Measurements from ENCODE around the gene KLK7.

The KLK7 gene

GRCh38 chr19:50983625-50984292 is at the start of gene KLK7:
TSS of gene KLK7 (minus strand) at chr19:50983917. CDS start at chr19:50982399, 1,518 bp downstream.
- no peak for DNase-seq (ENCODE audit: low read depth)

GRCh38 chr19:51031880-51032225 is 48.1 kb upstream of the KLK7 start:
- no peak for DNase-seq (ENCODE audit: low read depth)

DNA sequence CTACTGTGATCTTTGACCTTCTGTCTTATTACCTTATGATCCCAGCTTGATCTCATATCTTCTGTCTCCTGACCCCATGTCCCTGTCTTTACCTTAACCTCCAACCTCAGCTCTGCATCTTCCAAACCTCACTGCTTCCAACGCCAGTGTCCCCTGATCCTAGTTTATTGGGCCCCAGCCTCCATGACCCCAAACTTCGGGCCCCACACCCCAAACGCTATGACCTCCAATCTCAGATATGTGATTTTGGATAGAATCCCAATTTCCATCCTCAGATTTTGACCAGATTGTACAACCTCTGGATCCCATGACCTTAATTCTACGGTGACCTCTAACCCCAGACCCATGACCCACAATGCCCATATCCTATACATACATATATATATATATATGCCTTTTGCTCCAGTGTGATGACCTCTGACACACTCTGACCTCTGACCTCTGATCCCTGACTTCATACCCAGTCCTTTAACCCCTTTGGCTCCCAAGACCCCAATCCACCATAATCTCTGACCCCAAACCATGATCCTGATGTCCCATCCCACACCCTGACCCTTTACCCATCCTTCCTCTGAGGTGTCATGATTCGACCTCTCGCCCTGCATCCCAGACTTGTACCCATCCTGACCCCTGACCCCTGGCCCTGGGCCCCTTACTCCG is 47.6 kb upstream of the KLK7 start:
- no peak for DNase-seq (ENCODE audit: low read depth)

DNA sequence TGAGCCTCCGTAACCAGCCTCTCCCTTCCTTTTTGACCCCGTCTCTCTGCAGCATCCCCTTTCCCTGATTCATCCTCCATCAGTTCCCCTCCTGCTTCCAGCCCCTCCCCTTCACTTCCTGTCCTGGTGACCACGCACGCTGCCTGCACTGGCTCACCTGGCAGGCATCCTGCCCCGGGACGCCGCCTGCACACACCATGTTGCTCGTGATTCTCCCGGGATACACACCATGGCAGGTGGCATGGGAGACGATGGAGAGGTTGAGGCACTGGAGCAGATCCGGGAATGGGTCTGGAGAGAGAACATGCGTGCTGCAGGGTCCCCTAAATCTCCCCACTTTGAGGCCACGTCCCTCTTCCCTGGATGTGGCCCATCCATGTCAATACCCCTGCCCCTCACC is 46.9 kb upstream of the KLK7 start:
- DNase-seq (ENCODE audit: low read depth): no peak

DNA sequence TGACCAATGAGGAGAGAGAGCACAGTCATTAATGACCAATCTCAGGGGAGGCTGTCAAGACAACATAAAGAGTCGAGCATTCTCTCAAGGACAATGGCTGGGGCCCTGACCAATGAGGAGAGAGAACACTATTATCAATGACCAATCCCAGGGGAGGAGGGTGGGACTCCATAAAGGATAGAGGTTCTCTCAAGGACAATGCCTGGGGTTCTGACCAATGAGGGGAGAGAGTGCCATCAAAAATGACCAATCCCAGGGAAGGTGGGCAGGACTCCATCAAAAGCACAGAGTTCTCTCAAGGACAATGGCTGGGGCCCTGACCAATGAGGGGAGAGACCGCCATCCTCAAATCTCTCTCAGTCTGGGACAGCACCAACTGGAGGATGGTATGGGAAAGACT is 46.0 kb upstream of the KLK7 start:
- DNase-seq (ENCODE audit: low read depth): no peak

- no peak for DNase-seq (ENCODE audit: low read depth)
These were observed 44.2 kb upstream of the KLK7 start for GRCh38 chr19:51027873-51028272.

- no peak for DNase-seq (ENCODE audit: low read depth)
These were observed 43.5 kb upstream of the KLK7 start for GRCh38 chr19:51027126-51027806.

DNA sequence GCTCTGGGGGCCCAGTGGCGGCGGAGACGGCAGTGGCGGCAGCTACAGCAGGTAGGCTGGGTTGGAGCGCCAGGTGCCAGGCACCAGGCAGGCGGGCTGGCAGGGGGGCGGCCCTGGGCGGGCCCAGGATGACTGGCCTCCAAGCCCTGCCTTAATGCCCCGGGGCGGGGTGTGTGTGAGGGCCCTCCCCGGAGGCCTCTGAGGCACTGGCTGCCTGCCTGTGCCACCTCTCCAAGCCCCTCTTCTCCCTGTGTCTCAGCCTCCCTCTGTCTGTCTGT is 42.8 kb upstream of the KLK7 start, which contains the start of gene KLK11:
Gene KLK11, minus strand, starts transcription at position 63 of the 278 bp plus-strand sequence. CDS start 985 bp downstream, outside the sequence.
- no peak for DNase-seq (ENCODE audit: low read depth)

- DNase-seq (ENCODE audit: low read depth): no peak
These were observed 42.3 kb upstream of the KLK7 start for GRCh38 chr19:51025809-51026553.

DNA sequence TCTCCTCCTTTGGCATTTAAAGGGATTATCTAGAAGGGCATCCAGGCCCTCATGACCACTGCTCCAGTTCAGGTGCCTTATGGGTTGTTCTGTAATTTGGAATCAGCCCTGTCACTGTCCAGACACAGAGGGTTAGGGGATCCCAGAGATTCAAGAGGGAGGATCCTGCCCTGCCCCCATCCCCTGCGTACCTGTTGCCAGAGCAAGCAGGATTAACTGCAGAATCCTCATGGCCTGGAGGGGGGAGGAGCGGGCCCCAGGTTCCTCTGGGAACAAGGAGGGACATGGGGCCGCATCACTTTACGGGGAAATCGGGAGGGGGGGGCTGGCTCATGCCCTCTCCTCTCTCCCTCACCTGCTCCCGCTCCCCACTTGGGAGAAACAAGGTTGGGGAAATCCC is 41.7 kb upstream of the KLK7 start:
- no peak for DNase-seq (ENCODE audit: low read depth)

- no peak for DNase-seq (ENCODE audit: low read depth)
These were observed 41.2 kb upstream of the KLK7 start for GRCh38 chr19:51024924-51025323.

GRCh38 chr19:51023946-51024345 is 40.2 kb upstream of the KLK7 start:
- no peak for DNase-seq (ENCODE audit: low read depth)

GRCh38 chr19:51022526-51022925 is 38.8 kb upstream of the KLK7 start:
- DNase-seq (ENCODE audit: low read depth): no peak

DNA sequence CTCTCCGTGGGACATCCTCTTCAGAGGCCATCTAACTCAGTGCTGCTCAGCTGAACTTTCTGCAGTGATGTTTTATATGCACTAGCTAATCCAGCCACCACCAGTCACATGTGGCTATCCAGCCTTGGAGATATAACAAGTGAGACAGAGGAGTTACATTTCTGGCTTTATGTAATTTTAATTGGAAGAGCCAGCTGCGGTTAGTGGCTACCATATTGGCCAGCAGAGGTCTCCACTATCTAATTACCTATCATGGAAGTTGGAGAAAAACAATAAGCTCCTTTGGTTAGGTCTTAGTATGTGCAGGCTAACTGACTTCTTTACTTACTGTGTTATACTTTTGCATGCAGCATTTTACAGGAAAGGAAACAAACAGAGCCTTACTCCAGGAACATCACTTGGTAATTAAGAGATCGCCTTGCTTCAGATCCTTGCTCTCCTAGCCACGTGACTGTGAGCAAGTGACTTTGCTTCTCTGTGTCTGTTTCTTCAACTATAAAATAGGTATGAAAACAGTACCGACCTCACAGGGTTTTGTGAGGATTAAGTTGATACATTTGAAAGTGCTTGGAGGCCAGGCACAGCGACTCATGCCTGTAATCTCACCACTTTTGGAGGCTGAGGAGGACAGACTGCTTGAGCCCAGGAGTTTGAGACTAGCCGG is 37.4 kb upstream of the KLK7 start:
- no peak for DNase-seq (ENCODE audit: low read depth)

DNA sequence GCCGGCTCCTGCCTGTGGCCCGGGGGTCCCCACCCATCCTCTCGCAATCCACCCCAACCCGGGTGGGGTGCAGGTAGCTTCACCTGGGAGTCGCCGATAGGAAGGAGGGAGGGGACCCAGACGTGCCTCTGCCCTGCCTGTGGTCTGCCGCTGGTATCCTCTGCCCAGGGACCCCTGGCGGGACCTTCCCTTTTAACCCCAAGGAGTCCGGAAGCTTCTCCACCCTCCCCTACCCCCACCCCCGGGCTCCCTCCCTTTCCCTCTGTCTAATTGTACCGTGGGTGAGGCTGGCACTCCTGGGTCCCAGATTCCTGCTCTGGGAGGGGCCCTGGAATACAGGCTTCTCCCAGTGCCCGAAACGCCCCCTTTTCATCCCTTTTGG is 35.8 kb upstream of the KLK7 start, which contains the start of gene KLK10:
Gene KLK10, minus strand, starts transcription at position 166 of the 382 bp plus-strand sequence. CDS start 579 bp downstream, outside the sequence.
- DNase-seq (ENCODE audit: low read depth): no peak

- no peak for DNase-seq (ENCODE audit: low read depth)
These were observed 35.2 kb upstream of the KLK7 start for GRCh38 chr19:51018745-51019543.

- DNase-seq (ENCODE audit: low read depth): no peak
These were observed 33.3 kb upstream of the KLK7 start for GRCh38 chr19:51016798-51017683.

DNA sequence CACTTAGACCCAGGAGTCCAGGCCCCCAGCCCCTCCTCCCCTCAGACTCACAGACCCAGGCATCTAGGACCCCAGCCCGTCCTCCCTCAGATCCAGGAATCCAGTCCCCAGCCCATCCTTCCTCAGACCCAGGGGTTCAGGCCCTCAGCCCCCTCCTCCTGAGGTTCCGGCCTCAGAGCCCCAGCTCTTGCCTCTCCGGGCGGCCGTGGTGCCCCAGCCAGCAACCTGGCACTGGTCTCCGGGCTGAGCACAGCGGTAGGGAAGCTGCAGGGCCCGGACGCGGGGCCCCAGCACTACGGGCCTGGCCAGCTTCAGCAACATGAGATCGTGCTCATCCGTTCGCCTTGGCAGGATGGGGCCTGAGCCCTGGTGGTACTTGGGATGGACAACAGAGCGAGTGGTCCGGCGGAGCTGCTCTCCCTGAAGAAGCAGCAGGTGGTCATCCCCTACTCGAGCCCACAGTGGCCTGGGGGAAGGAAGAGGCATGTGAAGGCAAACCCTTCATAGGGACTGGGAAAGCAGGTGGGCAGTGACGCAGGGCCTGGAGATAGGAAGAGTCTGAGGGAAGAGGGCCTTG is 32.1 kb upstream of the KLK7 start:
- no peak for DNase-seq (ENCODE audit: low read depth)

GRCh38 chr19:51014242-51014641 is 30.5 kb upstream of the KLK7 start:
- DNase-seq (ENCODE audit: low read depth): no peak

- DNase-seq (ENCODE audit: low read depth): no peak
These were observed 29.0 kb upstream of the KLK7 start for GRCh38 chr19:51012661-51013190.

Measured in HS-27A (cell line).